ENCODE measurements around the gene CBR1. TPM values are rescaled to one million over a fixed set of nuclear protein-coding genes. Genes with fewer than 3 reads are reported as not detected.

The CBR1 gene
- polyA plus RNA-seq, 1 donor (not counting 4 experiments of a cell fraction or from before 2014, with no cell fraction given), result 207 TPM

DNA sequence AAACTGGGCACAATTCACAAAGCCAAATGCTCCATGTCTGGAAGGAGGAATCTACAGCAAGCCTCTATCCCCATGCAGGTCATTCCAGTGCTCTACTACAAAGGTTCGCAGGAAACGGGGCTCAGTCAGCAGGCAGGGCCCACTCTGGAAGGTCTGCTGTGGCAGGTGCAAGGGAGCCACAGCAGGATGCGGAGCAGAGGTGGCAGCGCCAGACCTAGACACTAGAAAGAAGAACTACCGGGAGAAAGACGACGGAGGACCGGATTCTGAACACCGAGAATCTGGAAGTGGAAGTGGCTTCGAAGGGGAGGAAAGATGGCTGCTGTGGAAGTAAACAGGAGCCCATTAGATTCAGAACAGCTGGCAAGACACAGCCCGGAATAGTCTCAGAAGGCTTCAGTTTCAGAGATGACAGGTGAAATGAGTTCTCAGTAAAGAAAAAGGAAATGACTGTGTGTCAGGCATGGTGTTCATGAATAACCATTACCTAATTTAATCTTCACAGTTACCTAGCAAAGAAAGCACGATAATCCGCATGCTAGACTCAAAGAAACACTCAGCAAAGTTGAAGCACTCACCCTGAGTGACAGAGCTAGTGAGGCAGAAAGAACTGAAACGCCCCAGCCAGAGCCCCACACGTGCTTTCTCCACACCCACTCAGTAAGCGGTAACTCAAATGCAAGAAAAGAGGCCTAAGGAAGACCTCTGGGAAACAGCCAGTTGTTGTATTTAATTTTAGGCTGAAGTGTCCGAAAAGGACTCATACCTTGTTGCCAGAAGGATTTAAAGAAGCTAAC is 30.9 kb upstream of the CBR1 start:
- FAIRE-seq (no peak), DNase-seq (ENCODE audit: low read depth, low spot score) (no peak)
- Histone ChIP-seq H4K20me1 (ENCODE audit: control insufficient read depth, extremely low read depth, insufficient read depth, low read length) (no peaks in the 10 kb centered on the region), H3K27ac (ENCODE audit: control insufficient read depth, insufficient read depth, low read length) (no peak overlapping the region), H3K9me3 (ENCODE audit: control insufficient read depth, low read depth, low read length) (no peaks in the 10 kb centered on the region), H3K9ac (ENCODE audit: control insufficient read depth, extremely low read depth, insufficient read depth, low read length) (no peak overlapping the region), H3K4me3 (ENCODE audit: control insufficient read depth in 2 of 3, extremely low read depth in 1 of 3, insufficient read depth in 2 of 3, low read depth in 1 of 3, low read length in 3 of 3) (no peak overlapping the region), H3K4me2 (ENCODE audit: control insufficient read depth, extremely low read depth, insufficient read depth, low read depth, low read length) (no peak overlapping the region), H3K79me2 (ENCODE audit: control insufficient read depth, insufficient read depth, low read length) (no peaks in the 10 kb centered on the region), H2AFZ (ENCODE audit: control insufficient read depth, low read length) (no peak overlapping the region), H3K36me3 (ENCODE audit: control insufficient read depth in 2 of 2, extremely low read depth in 1 of 2, insufficient read depth in 2 of 2, low read length in 2 of 2) (peaks cover 29 to 33% of the 10 kb centered on the region in 2 experiments), H3K4me1 (ENCODE audit: control insufficient read depth, extremely low read depth, insufficient read depth, low read length) (no peaks in the 10 kb centered on the region), H3K9me1 (ENCODE audit: control insufficient read depth, extremely low read depth, insufficient read depth, low read length) (no peaks in the 10 kb centered on the region), H3K27me3 (ENCODE audit: control insufficient read depth, extremely low read depth, insufficient read depth, low read length) (no peaks in the 10 kb centered on the region)
- dilution Hi-C loops (cut with MboI; ENCODE audit: extremely low pct_ligation_motif_present, low sequenced_read_pairs), result no loop called here
- TF ChIP-seq, protein P1, sequence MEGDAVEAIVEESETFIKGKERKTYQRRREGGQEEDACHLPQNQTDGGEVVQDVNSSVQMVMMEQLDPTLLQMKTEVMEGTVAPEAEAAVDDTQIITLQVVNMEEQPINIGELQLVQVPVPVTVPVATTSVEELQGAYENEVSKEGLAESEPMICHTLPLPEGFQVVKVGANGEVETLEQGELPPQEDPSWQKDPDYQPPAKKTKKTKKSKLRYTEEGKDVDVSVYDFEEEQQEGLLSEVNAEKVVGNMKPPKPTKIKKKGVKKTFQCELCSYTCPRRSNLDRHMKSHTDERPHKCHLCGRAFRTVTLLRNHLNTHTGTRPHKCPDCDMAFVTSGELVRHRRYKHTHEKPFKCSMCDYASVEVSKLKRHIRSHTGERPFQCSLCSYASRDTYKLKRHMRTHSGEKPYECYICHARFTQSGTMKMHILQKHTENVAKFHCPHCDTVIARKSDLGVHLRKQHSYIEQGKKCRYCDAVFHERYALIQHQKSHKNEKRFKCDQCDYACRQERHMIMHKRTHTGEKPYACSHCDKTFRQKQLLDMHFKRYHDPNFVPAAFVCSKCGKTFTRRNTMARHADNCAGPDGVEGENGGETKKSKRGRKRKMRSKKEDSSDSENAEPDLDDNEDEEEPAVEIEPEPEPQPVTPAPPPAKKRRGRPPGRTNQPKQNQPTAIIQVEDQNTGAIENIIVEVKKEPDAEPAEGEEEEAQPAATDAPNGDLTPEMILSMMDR (optimal IDR thresholded peaks at IDR 0.05 in 1 of 3, IDR thresholded peaks at IDR 0.05 in 1 of 3, conservative IDR thresholded peaks at IDR 0.05 in 1 of 3; ENCODE audit: extremely low read depth in 1 of 3, insufficient read depth in 2 of 3, low read length in 3 of 3), result no peak
- no peak for TF ChIP-seq EZH2 (IDR thresholded peaks at IDR 0.05; ENCODE audit: low read length)

DNA sequence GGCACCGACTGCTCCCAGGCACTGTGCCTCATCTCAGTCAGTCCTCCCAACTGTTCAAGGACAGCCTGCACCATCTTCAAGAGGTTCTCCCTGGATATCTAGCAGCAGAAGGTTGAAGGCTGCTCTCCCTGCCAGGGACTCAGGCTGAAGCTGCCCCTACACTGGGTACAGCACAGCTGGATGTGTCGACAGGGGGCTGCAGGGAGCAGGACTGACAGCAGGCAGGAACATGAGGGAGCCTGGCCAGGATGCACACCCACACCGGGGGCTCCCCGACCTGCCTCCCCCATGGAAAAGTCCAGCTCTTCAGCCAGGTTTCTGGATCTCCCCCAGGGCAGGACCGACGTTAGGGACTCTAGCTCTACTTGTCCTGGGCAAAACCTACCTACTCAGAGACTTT is 30.0 kb upstream of the CBR1 start:
- FAIRE-seq, result no peak
- Histone ChIP-seq H3K9me3 (ENCODE audit: control insufficient read depth, low read depth, low read length) (no peaks in the 10 kb centered on the region), H3K4me2 (ENCODE audit: control insufficient read depth, extremely low read depth, insufficient read depth, low read depth, low read length) (no peak overlapping the region), H3K9me1 (ENCODE audit: control insufficient read depth, extremely low read depth, insufficient read depth, low read length) (no peaks in the 10 kb centered on the region), H3K9ac (ENCODE audit: control insufficient read depth, extremely low read depth, insufficient read depth, low read length) (no peak overlapping the region), H3K4me3 (ENCODE audit: control insufficient read depth in 2 of 3, extremely low read depth in 1 of 3, insufficient read depth in 2 of 3, low read depth in 1 of 3, low read length in 3 of 3) (no peak overlapping the region), H2AFZ (ENCODE audit: control insufficient read depth, low read length) (no peak overlapping the region), H3K4me1 (ENCODE audit: control insufficient read depth, extremely low read depth, insufficient read depth, low read length) (no peaks in the 10 kb centered on the region), H4K20me1 (ENCODE audit: control insufficient read depth, extremely low read depth, insufficient read depth, low read length) (no peaks in the 10 kb centered on the region), H3K27ac (ENCODE audit: control insufficient read depth, insufficient read depth, low read length) (no peak overlapping the region), H3K27me3 (ENCODE audit: control insufficient read depth, extremely low read depth, insufficient read depth, low read length) (no peaks in the 10 kb centered on the region), H3K79me2 (ENCODE audit: control insufficient read depth, insufficient read depth, low read length) (no peaks in the 10 kb centered on the region), H3K36me3 (ENCODE audit: control insufficient read depth in 2 of 2, extremely low read depth in 1 of 2, insufficient read depth in 2 of 2, low read length in 2 of 2) (peaks cover 35 to 39% of the 10 kb centered on the region in 2 experiments)
- dilution Hi-C loops (cut with MboI; ENCODE audit: extremely low pct_ligation_motif_present, low sequenced_read_pairs), result no loop called here
- TF ChIP-seq, protein P1 (optimal IDR thresholded peaks at IDR 0.05 in 1 of 3, IDR thresholded peaks at IDR 0.05 in 1 of 3, conservative IDR thresholded peaks at IDR 0.05 in 1 of 3; ENCODE audit: extremely low read depth in 1 of 3, insufficient read depth in 2 of 3, low read length in 3 of 3), result no peak
- TF ChIP-seq EZH2 (IDR thresholded peaks at IDR 0.05; ENCODE audit: low read length), result no peak
- no peak for DNase-seq (ENCODE audit: low read depth, low spot score)

Measured in keratinocyte (primary cell).